ENCODE results near the gene PTTG1IP2.

The PTTG1IP2 gene

DNA sequence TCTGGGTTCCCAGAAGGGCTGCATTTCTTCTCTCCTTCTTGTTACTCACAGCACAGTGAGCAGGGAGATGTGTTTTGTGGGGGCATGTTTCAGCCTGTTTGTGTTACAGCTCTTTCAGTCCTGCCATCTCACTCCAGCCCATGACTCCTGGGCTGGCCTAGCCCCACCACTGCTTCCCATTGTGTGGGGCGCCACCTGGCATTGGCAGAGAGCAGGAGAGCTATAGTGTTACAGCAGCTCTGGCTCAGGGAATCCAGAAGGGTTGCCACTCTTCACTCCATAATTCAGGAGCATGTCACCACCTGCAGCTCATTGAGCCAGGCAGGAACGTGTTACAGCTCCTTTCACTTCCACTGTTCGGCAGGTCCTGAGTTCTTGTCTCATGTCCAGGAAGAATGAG lies 36.2 kb upstream of the PTTG1IP2 start:
- H3K27ac ChIP-seq, result no peak overlapping the region
- ChIA-PET POLR2A (ENCODE audit: low non-redundant PET) (no interaction called here), CTCF (no interaction called here)
- TF ChIP-seq, protein P1, sequence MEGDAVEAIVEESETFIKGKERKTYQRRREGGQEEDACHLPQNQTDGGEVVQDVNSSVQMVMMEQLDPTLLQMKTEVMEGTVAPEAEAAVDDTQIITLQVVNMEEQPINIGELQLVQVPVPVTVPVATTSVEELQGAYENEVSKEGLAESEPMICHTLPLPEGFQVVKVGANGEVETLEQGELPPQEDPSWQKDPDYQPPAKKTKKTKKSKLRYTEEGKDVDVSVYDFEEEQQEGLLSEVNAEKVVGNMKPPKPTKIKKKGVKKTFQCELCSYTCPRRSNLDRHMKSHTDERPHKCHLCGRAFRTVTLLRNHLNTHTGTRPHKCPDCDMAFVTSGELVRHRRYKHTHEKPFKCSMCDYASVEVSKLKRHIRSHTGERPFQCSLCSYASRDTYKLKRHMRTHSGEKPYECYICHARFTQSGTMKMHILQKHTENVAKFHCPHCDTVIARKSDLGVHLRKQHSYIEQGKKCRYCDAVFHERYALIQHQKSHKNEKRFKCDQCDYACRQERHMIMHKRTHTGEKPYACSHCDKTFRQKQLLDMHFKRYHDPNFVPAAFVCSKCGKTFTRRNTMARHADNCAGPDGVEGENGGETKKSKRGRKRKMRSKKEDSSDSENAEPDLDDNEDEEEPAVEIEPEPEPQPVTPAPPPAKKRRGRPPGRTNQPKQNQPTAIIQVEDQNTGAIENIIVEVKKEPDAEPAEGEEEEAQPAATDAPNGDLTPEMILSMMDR (conservative IDR thresholded peaks at IDR 0.05; ENCODE audit: low read depth), result no peak
- DNase-seq (ENCODE audit: low spot score), result no peak

DNA sequence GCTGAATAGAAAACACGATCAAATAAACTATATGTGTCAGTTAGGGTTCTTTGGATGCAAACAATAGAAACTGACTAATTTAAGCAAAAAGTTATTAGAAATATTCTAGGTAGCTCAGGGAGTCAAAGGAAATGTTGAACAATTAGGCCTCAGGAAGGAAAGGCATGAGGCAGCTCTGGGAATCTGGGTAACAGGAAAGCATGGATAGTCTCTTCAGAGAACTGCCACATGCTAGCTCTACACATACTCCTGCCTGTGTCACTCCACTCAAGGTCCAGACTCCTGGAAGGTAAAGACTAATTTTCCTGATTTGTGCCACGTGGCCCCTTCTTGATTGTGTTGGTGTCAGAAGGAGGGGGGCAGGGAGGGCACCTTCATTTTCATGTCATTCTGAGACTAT lies 23.8 kb upstream of the PTTG1IP2 start:
- no peak overlapping the region for H3K27ac ChIP-seq
- ChIA-PET CTCF (no interaction called here), POLR2A (ENCODE audit: low non-redundant PET) (no interaction called here)
- no peak for DNase-seq (ENCODE audit: low spot score)
- TF ChIP-seq, protein P1 (conservative IDR thresholded peaks at IDR 0.05; ENCODE audit: low read depth), result no peak

DNA sequence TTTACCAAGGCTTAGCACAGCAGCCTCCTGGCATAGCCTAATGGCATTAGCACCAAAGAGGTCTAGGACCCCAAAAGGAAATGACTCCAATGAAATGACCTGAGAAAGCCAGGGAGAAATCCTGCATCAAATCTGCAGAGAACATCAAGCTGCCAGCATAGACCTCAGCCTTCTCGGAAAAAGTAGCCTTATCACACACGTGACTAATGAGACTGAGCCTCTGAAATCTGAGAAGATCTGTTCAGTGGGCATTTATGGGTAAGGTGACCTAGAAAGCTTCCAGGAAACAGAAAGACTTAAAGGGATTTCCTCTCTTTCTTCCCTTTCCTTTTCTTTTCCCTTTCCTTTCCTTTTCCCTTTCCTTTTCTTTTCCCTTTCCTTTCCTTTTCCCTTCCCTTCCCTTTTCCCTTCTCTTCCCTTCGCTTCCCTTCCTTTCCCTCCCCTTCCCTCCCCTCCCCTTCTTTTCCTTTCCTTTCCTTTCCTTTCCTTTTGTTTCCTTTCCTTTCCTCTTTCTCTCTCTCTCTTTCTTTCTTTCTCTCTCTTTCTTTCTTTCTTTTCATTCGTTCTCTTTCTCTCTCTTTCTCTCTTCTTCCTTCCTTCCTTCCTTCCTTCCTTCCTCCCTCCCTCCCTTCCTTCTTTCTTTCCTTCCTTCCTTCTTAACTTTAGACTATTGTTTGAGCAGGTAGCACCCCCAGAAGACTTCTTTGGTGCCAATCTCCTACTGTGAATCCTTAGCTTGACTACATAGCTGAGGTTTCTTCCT lies 23.1 kb upstream of the PTTG1IP2 start:
- H3K27ac ChIP-seq, result no peak overlapping the region
- no peak for DNase-seq (ENCODE audit: low spot score)
- TF ChIP-seq, protein P1 (conservative IDR thresholded peaks at IDR 0.05; ENCODE audit: low read depth), result no peak
- ChIA-PET CTCF (no interaction called here), POLR2A (ENCODE audit: low non-redundant PET) (interaction anchor here (0.8 kb wide), 1 partner anchor 582 kb away, joined by 7 read pairs; no protein-coding TSS in a partner anchor)

DNA sequence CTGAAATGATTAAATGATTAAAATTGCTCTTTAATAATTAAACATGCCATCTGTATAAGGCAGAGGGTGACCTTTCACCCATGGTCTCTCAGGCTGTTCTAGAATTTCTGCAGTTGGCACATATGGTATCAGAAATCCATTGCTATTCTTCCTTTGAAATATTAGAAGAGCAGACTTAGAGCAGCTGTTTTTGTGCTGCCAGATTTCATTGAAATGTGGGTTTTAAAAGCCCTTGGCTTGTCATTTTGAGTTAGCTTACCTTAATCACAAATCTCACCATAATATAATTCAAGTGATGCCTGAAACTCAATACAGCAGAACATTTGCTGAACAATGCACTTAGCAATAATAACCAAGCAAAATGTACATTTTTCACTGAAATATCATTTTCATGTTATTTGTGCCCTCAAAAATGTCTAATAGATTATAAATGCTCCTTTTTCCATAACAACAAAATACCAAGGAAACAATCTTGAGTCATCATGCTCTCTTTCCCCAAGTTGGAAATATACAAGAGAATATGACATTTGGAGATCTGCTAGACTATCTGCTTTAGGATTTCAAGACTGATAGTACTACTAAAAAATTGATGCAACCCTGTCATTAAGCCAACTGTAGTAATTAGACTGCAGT lies 16.1 kb upstream of the PTTG1IP2 start:
- CTCF ChIA-PET, result no interaction called here
- no peak for DNase-seq (ENCODE audit: low spot score)
- H3K27ac ChIP-seq, result no peak overlapping the region
- POLR2A ChIA-PET (ENCODE audit: low non-redundant PET), result no interaction called here
- TF ChIP-seq, protein P1 (conservative IDR thresholded peaks at IDR 0.05; ENCODE audit: low read depth), result no peak

DNA sequence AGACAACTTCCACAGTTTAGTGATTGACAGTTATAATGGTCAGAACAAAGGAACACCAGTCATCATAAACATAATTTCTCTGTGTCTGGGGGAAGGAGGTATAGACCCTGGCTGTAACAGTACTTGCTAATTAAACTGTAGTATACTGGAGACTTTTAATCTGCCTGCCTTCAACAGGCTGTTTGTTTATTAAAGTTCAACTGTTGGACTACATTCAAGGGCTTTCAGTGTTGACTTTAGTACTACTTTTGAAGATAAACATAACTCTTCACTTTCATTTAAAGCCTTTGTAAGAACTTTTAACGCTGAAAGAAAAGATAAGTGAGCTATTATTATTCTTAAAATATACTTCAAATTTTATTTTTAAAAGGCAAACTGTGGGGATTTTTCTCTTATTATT lies 15.5 kb upstream of the PTTG1IP2 start:
- no peak for DNase-seq (ENCODE audit: low spot score)
- ChIA-PET CTCF (no interaction called here), POLR2A (ENCODE audit: low non-redundant PET) (no interaction called here)
- H3K27ac ChIP-seq, result no peak overlapping the region
- TF ChIP-seq, protein P1 (conservative IDR thresholded peaks at IDR 0.05; ENCODE audit: low read depth), result no peak

DNA sequence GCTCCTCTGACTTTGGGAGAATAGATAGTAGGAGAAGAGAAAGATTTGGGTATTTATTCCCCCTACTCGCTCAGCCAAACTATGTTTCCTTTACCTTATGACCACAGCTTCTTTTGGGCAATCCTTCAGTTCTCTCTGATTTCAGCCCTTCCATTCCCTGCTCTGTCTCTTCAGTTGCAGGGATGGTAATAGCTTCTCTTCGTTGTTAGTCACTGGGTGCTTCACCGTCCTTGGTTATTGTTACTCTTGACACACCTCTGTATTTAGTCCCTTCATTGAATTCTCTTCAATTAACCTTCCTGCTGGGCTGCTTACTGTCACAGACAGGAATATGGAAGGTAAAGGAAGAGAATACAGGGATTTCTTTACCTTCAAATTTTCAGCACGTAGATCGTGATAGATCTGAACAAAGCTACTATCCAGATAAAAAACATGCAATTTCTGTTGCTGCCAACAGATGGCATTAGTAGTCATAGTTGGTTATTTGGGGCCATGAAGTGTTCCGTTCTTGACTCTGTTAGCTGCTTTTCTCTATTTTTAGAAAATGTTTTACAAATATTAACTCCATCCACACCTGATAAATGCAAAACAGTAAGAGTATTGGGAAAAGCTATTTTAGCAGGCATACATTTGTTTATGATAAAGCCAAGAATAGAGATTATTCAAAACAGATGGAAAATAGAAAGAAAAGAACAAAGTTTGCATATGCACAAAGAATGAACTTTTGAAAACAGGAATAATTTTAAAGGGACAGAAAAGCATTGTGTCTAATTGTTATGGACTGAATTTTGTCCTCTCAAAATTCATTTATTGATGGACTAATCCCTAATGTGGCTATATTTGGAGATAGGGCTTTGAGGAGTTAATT lies 14.0 kb upstream of the PTTG1IP2 start:
- ChIA-PET CTCF (interaction anchor here (0.5 to 1.6 kb wide), 14 partner anchors 11 to 1423 kb away, joined by 3 to 6 read pairs (median 4); partner anchors contain the start of gene CDK14), POLR2A (ENCODE audit: low non-redundant PET) (interaction anchor here (0.5 kb wide), 1 partner anchor 49 kb away, joined by 3 read pairs; no protein-coding TSS in a partner anchor)
- no peak overlapping the region for H3K27ac ChIP-seq
- TF ChIP-seq, protein P1 (conservative IDR thresholded peaks at IDR 0.05; ENCODE audit: low read depth), result peak; percentile 92
- DNase-seq (ENCODE audit: low spot score), result peak; percentile 64

All from RWPE1 (cell line).